HG02678 (cell line): ENCODE measurements around the gene ART4.

ENCODE experiments used
- ATAC-seq: cut with Tn5 transposase; IDR thresholded peaks from one replicate; pipeline ENCODE4 v1.9.1; 2021; ENCODE audit warnings: mild to moderate bottlenecking, moderate library complexity; ENCODE audit not compliant: unreplicated experiment

The ART4 gene

GRCh38 chr12:14843425-14843887 lies at the start of gene ART4:
TSS of gene ART4 (minus strand) at chr12:14843526. CDS start at chr12:14843113, 413 bp downstream.
- ATAC-seq = no peak

GRCh38 chr12:14892726-14893505 lies 49.6 kb upstream of the ART4 start:
- no peak for ATAC-seq

- ATAC-seq = no peak
These were observed 47.4 kb upstream of the ART4 start for GRCh38 chr12:14890701-14891100.

- ATAC-seq = no peak
These were observed 42.9 kb upstream of the ART4 start for GRCh38 chr12:14886271-14886670.

GRCh38 chr12:14885718-14886221 lies 42.4 kb upstream of the ART4 start, which contains the start of gene MGP:
TSS of gene MGP (minus strand) at chr12:14885854. CDS start at chr12:14885791, 63 bp downstream.
- ATAC-seq = no peak

GRCh38 chr12:14884458-14884878 lies 41.1 kb upstream of the ART4 start:
- ATAC-seq = peak; percentile 99

GRCh38 chr12:14883686-14884085 lies 40.4 kb upstream of the ART4 start:
- no peak for ATAC-seq

GRCh38 chr12:14880890-14881453 lies 37.6 kb upstream of the ART4 start:
- no peak for ATAC-seq

GRCh38 chr12:14879222-14879933 lies 36.1 kb upstream of the ART4 start:
- ATAC-seq = no peak

- no peak for ATAC-seq
These were observed 35.2 kb upstream of the ART4 start for GRCh38 chr12:14878488-14878887.

- ATAC-seq = no peak
These were observed 33.5 kb upstream of the ART4 start for GRCh38 chr12:14876833-14877232.

GRCh38 chr12:14874882-14875281 lies 31.6 kb upstream of the ART4 start:
- no peak for ATAC-seq

GRCh38 chr12:14873440-14874185 lies 30.3 kb upstream of the ART4 start:
- ATAC-seq = no peak

- ATAC-seq = no peak
These were observed 28.6 kb upstream of the ART4 start for GRCh38 chr12:14871886-14872285.

GRCh38 chr12:14871247-14871646 lies 27.9 kb upstream of the ART4 start:
- no peak for ATAC-seq

- no peak for ATAC-seq
These were observed 25.7 kb upstream of the ART4 start for GRCh38 chr12:14868916-14869506.

GRCh38 chr12:14860490-14860889 lies 17.2 kb upstream of the ART4 start:
- ATAC-seq = no peak

- ATAC-seq = no peak
These were observed 15.2 kb upstream of the ART4 start for GRCh38 chr12:14858513-14858912.

GRCh38 chr12:14854586-14855183 lies 11.4 kb upstream of the ART4 start:
- no peak for ATAC-seq

GRCh38 chr12:14853961-14854360 lies 10.6 kb upstream of the ART4 start:
- no peak for ATAC-seq
